Colonic mucosa (tissue), 4 donors: ENCODE results near the gene SLC25A13. TPM values are rescaled to one million over a fixed set of nuclear protein-coding genes. Genes with fewer than 3 reads are reported as not detected.

Experiments
- DNase-seq: peaks from one replicate; pipeline ENCODE4 v3.0.0-alpha.2; 2020
- H3K27ac ChIP-seq: fragments of 200-600 bp; one replicate; pipeline ENCODE4 v1.8.0; 2021
- H3K27me3 ChIP-seq: fragments of 200-600 bp; one replicate; pipeline ENCODE4 v1.8.0; 2021
- H3K36me3 ChIP-seq: fragments of 200-600 bp; one replicate; pipeline ENCODE4 v1.8.0; 2021
- H3K4me1 ChIP-seq: fragments of 200-600 bp; one replicate; pipeline ENCODE4 v1.8.0; 2021; ENCODE audit warnings: mild to moderate bottlenecking
- H3K4me3 ChIP-seq: fragments of 200-600 bp; one replicate; pipeline ENCODE4 v1.8.0; 2021
- H3K9ac ChIP-seq, 2 donors: one replicate each; pipeline ENCODE4 v1.7.0; 2013; ENCODE audit warnings: control low read depth in 2 of 2, low read depth in 2 of 2, low read length in 2 of 2
- H3K9me3 ChIP-seq: fragments of 200-600 bp; one replicate; pipeline ENCODE4 v1.8.0; 2021
- intact Hi-C: fragments of 100-400 bp; cut with DNase I; formaldehyde crosslinking; loops from one replicate; pipeline ENCODE4 v1.14.1; 2022
- total RNA-seq, 2 donors: library from RNA; stranded (reverse); fragmentation: NEBNext Ultra II Directional in 1 of 2; extraction: Animal tissue kit (Norgen Biotek cat#: 25700) in 1 of 2; gene quantifications; one replicate each; pipeline ENCODE4 v1.2.1, GENCODE V29; 2021
- TF ChIP-seq, protein P1 (sequence below): fragments of 200-600 bp; IDR thresholded peaks from one replicate; pipeline ENCODE4 v1.8.0; 2022; ENCODE audit warnings: antibody characterized with exemption, mild to moderate bottlenecking
- donor health status: healthy.
- donor health status: DM: no; HTN: no; CAD: no.
- donor health status: DM: no; HTN: no; CAD: no.

SLC25A13 gene
- total RNA-seq, 2 donors from 2014 or later = 36.4 to 45.2 TPM

DNA sequence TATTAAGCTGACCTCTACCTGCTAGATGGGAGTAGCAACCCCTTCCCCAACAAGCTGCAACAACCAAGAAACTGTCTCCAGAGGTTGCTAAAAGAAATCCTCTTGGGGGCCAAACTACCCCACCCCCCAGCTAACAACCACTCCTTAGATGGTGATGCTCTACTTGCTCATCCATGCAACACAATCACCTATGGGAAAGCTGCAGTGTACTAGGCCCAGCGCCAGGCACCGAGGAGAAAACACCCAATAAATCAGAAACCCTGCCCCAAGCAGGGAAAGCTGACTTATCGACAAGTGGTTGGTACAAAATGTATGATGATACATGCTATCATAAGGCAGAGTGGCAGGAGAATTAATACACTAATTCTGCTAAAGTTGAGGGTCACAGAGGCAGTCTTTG lies 17.3 kb downstream of the SLC25A13 start:
- intact Hi-C loops = no loop called here
- no peak overlapping the region for H3K9ac ChIP-seq
- no peak for DNase-seq

DNA sequence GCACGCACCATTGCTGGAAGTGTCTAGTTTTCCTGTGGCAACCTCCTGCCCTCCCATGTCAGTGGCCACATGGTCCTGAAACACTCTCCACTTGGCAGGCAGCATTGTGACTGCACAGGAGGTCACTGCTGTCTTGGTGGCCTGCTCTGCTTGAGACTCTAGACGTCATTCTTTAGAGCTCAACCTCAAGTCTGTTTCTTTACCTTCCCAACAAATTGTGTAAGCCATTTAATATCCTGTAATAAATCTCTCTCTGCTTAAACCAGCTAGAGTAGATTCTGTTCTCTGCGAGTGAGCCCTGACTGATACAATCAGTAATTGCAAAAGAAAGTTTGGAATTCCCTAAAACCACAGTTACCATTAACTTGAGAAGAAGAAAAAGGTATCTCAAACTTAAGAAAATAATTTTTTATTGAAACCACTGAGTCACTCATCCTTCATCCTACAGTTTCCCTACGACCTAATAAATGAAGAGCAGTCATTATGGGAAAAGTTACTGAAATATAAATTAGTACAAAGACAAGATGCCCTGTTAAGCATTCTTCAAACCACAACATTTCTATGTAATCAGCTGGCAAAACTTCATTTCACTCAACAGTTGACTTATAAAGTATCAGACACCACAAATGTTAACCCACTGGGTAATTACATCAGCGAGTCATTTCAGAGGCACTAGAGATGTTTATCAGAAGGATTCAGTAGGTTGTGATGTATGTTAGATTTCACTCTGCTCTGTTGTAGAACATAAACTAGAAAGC lies 18.0 kb downstream of the SLC25A13 start:
- TF ChIP-seq, protein P1, sequence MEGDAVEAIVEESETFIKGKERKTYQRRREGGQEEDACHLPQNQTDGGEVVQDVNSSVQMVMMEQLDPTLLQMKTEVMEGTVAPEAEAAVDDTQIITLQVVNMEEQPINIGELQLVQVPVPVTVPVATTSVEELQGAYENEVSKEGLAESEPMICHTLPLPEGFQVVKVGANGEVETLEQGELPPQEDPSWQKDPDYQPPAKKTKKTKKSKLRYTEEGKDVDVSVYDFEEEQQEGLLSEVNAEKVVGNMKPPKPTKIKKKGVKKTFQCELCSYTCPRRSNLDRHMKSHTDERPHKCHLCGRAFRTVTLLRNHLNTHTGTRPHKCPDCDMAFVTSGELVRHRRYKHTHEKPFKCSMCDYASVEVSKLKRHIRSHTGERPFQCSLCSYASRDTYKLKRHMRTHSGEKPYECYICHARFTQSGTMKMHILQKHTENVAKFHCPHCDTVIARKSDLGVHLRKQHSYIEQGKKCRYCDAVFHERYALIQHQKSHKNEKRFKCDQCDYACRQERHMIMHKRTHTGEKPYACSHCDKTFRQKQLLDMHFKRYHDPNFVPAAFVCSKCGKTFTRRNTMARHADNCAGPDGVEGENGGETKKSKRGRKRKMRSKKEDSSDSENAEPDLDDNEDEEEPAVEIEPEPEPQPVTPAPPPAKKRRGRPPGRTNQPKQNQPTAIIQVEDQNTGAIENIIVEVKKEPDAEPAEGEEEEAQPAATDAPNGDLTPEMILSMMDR = no peak
- Histone ChIP-seq H3K4me3 (no peak overlapping the region), H3K9ac (no peak overlapping the region), H3K9me3 (no peaks in the 10 kb centered on the region), H3K27me3 (no peaks in the 10 kb centered on the region), H3K4me1 (peaks cover 7% of the 10 kb centered on the region), H3K27ac (peak overlapping the region; percentile 27), H3K36me3 (no peaks in the 10 kb centered on the region)
- DNase-seq = no peak
- intact Hi-C loops = no loop called here

More for the DNA sequence above, 17.3 kb downstream of the SLC25A13 start:
- H3K9me3 ChIP-seq = no peaks in the 10 kb centered on the region
- H3K4me3 ChIP-seq = no peak overlapping the region
- H3K27ac ChIP-seq = no peak overlapping the region
- H3K4me1 ChIP-seq = peaks cover 7% of the 10 kb centered on the region
- H3K36me3 ChIP-seq = no peaks in the 10 kb centered on the region
- TF ChIP-seq, protein P1 = no peak
- no peaks in the 10 kb centered on the region for H3K27me3 ChIP-seq

DNA sequence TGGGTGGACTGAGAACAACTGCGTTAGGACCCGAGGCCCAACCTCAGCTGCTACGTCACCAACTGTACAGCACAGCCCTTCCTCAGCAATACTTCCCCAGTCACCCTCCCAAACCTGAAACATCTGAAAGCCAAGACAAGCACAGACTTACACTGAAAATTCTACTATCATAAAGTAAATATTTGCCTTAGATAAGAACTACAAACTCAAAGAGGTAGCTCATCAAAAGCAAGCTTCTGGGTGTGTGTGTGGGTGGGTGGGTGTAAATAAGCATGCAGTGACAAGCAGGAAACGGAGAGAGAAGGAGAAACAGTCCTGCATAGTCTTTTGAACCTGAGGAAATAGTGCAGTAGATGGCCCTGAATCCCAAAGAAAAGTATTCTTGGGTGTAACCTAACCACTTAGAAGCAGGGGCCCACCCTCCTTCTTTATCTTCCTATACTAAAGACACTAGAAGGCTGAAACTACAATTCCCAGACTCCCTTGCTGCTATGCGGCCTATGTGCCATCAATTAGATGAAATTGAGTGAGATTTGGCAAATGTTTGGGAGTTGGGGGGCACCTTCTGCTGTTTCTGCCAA lies 18.7 kb downstream of the SLC25A13 start:
- TF ChIP-seq, protein P1 = no peak
- H3K4me1 ChIP-seq = peaks cover 7% of the 10 kb centered on the region
- peak; percentile 71 for DNase-seq
- H3K9ac ChIP-seq = no peak overlapping the region
- no peaks in the 10 kb centered on the region for H3K27me3 ChIP-seq
- intact Hi-C loops = no loop called here
- H3K4me3 ChIP-seq = no peak overlapping the region
- H3K9me3 ChIP-seq = no peaks in the 10 kb centered on the region
- peak overlapping the region; percentile 27 for H3K27ac ChIP-seq
- no peaks in the 10 kb centered on the region for H3K36me3 ChIP-seq

DNA sequence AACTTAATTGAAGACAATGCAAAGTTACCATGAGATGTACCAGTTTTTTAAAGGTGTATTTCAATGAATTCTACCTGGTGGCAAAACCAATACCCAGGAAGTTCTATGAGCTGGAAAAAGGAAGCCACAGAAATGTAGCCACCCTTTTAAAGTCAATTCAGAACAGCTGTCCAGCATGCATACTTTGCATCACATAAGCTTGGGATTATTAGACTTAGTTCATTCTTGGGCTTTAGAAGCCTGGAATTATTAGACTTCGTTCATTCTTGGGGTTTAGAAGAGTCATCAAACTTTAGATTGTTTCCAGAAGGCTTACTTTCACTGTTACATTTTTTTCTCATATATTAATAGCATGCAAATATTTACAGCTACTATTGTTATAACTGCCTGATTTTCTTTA lies 20.9 kb downstream of the SLC25A13 start:
- Histone ChIP-seq H3K4me1 (peaks cover 7% of the 10 kb centered on the region), H3K27me3 (no peaks in the 10 kb centered on the region), H3K27ac (no peak overlapping the region), H3K9ac (no peak overlapping the region), H3K4me3 (no peak overlapping the region), H3K36me3 (no peaks in the 10 kb centered on the region), H3K9me3 (no peaks in the 10 kb centered on the region)
- TF ChIP-seq, protein P1 = no peak
- intact Hi-C loops = no loop called here
- DNase-seq = no peak

DNA sequence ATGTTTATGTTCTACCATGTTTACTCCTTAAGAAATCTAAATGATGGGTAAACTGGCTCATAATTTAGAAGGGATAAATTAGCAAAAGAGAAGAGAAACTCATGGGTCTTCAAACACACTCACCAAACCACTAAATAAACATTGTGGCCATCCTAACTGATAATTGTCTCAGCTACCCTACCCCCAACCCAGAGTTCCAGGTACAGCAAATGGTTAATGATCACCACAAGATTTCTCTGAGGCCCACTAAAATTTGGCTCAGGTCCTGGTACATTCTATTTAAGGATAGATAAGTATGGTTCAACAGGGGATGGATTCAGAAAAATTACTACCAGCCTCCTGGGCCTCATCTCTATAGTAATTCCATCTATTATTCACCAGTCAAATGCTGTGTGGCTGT lies 21.4 kb downstream of the SLC25A13 start:
- intact Hi-C loops = no loop called here
- H3K9ac ChIP-seq = no peak overlapping the region
- no peaks in the 10 kb centered on the region for H3K27me3 ChIP-seq
- DNase-seq = no peak
- no peak overlapping the region for H3K27ac ChIP-seq
- no peaks in the 10 kb centered on the region for H3K9me3 ChIP-seq
- H3K4me3 ChIP-seq = no peak overlapping the region
- H3K36me3 ChIP-seq = no peaks in the 10 kb centered on the region
- peaks cover 7% of the 10 kb centered on the region for H3K4me1 ChIP-seq
- TF ChIP-seq, protein P1 = no peak
